Embryonic facial prominence (tissue), 1 donor: ENCODE data around the gene TMCC3.

Source experiments
- DNase-seq: peaks from one replicate; pipeline ENCODE4 v3.0.0-alpha.2; 2016; ENCODE audit errors: extremely low spot score

TMCC3 gene

GRCh38 chr12:94673496-94673895 is 23.1 kb upstream of the TMCC3 start:
- no peak for DNase-seq

DNA sequence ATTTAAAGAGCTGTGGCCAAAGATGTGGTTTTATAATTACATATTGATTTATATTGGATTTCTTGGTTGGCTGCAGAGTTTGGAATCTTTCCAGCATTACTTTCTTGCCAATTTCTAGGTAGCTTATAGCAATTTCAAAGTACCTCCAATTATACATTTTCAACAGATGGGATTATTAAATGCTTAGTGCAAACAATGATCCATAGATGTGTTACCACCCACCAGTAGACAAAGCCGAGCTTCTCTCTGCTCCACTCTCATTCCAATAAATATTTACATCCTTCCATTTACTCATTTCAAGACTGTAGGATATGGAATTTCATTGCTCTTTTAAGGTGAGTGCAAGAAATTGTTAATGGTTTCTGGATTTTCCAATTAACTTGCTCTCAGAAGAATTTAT is 21.6 kb upstream of the TMCC3 start:
- DNase-seq: no peak

DNA sequence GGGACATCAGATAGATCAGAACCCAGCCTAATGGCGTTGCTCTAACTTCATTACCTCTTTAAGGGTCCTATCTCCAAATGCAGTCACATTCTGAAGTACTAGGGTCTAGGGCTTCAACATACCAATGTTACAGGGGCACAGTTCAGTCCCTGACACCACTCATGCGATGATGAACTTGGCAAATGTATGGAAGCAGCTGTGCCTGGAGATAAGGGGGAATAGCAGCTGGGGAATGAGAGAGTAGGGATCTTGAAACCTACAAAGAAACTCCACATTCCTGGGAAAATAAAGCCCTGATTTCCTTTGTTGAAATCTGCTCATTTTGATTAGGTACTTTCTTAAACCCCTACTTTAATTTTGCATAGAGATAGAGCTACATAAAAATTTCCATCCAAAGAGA is 20.5 kb upstream of the TMCC3 start:
- no peak for DNase-seq

DNA sequence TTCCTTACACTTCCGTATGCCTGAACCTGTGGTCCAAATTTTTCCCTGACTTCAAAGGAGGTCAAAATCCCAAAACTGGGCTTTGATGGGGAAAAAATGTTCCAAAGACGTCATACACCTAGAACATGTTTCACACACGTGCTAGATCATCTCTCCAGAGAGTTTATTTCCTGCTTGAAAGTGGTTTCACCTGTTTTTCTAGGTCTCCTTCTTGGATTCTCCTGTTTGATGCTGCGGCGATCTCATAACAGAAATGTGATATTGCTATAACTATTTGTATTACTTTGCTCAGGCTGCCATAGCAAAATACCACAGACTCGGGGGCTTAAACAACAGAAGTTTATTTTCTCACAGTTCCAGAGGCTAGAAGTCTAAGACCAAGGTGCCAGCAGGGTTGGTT is 19.7 kb upstream of the TMCC3 start:
- DNase-seq: no peak

- DNase-seq: no peak
Observed at GRCh38 chr12:94667031-94667540, 16.7 kb upstream of the TMCC3 start.

- no peak for DNase-seq
Observed at GRCh38 chr12:94666158-94666557, 15.8 kb upstream of the TMCC3 start.

GRCh38 chr12:94663702-94664101 is 13.3 kb upstream of the TMCC3 start:
- no peak for DNase-seq

- DNase-seq: no peak
Observed at GRCh38 chr12:94663071-94663470, 12.7 kb upstream of the TMCC3 start.

DNA sequence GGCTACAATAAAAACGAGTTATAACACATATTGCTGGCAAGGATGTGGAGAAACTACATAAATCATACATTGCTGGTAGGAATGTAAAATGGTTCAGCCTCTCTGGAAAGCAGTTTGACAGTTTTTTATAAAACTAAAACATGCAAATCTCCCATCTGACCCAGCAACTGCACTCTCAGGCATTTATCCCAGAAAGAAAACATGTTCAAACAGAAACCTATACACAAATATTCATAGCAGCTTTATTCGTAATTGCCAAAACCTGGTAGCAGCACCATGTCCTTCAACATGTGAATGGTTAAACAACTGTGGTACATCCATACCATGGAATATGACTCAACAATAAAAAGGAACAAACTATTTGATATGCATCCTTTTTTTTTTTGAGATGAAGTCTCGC is 10.1 kb upstream of the TMCC3 start:
- no peak for DNase-seq

DNA sequence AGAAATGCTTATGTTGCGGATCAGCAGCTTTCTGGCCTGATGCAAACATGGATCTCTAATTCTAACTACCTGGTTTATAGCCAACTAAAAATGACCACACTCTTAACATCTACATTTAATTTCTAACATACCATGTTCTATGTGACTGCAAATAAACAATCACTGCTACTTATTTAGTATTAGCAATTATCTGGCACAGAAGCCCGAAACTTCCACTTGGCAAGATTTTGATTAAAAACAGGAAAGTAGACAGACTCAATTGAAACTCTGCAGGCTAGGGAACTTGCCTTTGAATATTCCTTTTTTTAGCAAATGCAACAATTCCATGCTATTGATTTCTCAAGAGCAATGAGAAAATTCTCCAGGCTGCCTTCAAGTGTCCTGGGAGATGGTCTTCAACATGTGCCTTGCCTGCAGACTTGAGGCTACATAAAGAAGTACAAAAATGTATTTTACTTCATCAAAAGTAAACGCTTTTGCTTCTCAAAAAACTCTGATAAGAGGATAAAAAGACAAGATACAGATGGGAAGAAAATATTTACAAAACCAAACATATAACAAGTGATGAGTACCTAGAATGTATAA is 9.1 kb upstream of the TMCC3 start:
- no peak for DNase-seq

- no peak for DNase-seq
Observed at GRCh38 chr12:94658931-94659330, 8.6 kb upstream of the TMCC3 start.

DNA sequence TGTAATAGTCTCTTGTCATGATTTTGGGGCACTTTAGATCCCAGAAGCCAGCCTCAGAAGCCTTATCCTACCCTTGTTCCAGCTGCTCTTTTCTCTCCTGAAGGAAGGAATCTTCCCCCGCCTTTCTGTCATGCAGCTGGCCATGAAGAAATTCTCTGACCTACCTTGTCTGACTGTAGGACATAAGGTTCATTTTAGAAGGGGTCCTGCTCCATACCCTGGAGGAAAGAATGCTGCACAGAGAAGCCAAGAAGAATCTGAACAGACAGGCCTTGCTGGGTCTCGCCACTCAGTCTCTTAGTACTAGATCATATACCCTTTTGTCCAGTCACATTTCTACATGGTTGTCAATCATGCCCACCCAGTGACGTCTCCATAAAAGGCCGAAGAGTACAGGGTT is 6.2 kb upstream of the TMCC3 start:
- no peak for DNase-seq

DNA sequence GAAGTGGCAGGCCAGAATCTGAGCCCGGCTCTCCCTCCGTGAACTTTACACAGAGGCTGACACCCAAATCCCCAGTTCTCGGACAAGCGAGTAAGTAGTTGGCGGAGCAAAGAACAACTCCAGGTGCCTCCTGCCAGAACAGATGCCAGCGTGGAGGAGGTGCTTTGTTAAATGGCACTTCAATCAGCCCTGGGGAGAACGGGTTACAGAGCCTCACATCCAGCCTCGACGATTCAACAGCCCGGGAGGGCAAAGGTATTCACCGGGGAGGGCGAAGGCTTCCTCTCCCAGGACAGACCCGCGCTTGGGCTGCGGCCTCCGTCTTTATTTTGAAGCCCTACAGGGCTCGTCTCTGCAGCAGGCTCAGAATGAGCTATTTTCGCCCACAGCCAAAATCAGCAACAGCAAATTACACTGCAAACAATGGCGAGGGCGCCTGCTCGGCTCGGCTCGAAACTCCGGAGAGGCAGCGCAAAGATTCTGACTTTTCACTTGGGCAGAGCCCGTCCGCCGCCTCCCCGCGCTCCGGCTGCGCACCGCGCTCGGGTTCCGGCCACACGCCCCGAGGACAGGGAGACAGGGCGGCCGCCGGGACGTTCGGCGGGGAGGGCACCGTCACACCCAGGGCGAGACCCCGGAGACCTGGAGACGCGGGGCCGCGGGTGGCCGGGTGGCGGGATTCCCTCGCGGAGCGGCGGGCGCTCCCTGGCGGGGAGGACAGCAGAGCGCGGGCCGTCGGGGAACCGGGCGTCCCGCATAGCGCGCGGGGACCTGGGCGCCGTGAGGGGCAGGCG is 811 bp downstream of the TMCC3 start:
- DNase-seq: no peak

GRCh38 chr12:94648578-94648977 is 1.8 kb downstream of the TMCC3 start:
- no peak for DNase-seq

GRCh38 chr12:94644141-94644979 is 6.0 kb downstream of the TMCC3 start:
- DNase-seq: no peak

DNA sequence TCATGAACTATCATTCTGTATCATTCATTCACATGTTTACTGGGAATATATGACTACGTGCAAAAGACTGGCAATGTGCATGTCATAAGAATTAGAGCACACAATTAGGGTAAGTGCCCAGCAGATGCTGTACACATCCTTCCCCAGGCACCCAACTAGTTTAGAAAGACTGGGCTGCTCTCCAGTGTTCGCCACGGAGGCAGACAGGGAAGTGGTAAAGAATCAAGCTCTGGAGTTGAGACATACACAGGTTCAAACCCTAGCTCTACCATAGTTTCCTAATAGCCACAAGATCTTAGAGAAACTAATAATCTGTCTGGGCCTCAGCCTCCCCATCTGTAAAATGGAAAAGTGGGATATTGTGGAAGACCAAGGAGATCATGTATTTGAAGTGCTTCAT is 6.8 kb downstream of the TMCC3 start:
- DNase-seq: no peak

DNA sequence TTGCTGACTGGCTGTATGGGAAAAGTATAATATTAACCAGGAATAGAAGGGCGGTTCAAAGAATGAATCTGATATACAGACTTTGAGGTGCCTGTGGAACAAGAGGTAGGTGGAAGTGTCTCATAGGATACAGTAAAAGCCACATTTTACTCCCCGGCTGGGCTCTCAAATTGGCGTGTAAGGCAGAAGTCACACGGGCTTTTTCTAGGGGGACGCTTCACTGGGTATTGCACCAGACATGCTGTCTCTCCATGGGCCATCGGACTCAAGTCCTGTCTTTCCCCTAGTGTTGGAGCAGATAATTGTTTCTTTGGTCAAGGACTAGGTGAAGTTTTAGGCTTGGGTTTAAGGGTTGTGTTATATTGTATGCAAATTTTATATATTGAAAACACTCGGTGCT is 9.1 kb downstream of the TMCC3 start:
- no peak for DNase-seq

- no peak for DNase-seq
Observed at GRCh38 chr12:94640134-94640928, 10.0 kb downstream of the TMCC3 start.

GRCh38 chr12:94638521-94638920 is 11.8 kb downstream of the TMCC3 start:
- no peak for DNase-seq

DNA sequence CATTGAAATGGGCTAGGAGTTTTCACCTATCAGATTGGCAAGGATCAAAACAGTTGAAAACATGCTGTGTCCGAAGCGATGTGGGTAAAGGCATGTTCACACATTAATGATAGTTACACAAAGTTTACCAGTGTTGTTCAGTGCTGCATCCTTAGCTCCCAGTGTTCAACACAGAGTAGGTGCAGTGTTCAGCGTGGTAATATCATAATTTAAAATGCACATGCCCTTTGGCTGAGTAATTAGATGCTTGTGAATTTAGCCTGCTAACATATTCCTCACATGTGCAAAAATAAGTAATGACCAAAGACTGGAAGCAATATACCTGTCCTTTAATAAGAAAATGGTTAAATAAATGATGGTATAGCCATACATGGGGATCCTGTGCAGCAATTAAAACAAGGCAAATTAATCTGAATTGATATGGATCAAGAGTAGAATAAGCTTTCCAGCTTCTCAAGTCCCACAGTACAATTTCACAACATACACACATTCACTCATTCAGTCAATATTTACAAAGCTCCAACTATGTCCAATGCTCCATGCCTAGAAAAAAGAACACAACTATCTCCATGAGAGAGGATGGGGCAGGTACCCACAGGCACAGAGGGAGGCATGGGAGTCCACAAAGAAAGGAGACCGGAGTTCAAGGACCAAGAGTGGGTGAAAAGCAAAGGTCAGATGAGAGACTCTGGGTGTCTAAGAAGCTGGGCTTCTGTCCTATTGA is 12.8 kb downstream of the TMCC3 start:
- no peak for DNase-seq

DNA sequence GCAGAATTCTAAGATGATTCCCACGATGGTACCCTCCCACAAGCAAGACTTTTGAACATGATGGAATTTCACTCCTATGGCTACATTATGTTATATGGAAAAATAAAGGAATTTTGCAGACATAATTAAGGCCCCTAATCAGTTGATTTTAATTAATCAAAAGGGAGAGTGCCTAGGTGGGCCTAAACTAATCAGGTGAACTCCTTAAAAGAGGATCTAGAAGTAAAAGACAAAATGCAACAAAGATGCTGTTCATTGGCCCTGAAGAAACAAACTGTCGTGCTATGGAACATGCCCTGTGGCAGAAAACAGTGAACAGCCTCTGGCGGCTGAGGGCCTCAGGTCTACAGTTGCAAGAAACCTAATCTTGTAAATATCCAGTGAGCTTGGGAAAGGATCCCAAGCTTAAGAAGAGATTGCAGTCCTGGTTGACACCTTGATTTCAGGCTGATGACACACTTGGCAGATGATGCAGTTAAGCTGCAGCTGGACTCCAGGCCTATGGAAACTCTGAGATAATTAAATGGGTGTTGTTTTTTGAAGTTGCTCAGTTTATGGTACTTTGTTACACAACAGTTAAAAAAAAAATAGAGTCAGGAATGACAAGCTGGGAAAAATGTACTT is 13.8 kb downstream of the TMCC3 start:
- no peak for DNase-seq
